Measurements from ENCODE around the gene LTB4R2.

The LTB4R2 gene

GRCh38 chr14:24299255-24300191 lies 10.4 kb upstream of the LTB4R2 start, which contains the start of the genes DHRS1 and NOP9:
TSS of gene DHRS1 (minus strand) at chr14:24299780. CDS start at chr14:24299106, 674 bp downstream.
TSS of gene NOP9 (plus strand) at chr14:24299850. CDS start at chr14:24299955, 105 bp downstream.
- ATAC-seq = peak; percentile 70 to 78

- no peak for ATAC-seq
These were observed 9.5 kb upstream of the LTB4R2 start for GRCh38 chr14:24300326-24300980.

- no peak for ATAC-seq
These were observed 5.9 kb upstream of the LTB4R2 start for GRCh38 chr14:24304019-24304387.

GRCh38 chr14:24307156-24307574 lies 2.8 kb upstream of the LTB4R2 start:
- no peak for ATAC-seq

GRCh38 chr14:24307575-24308341 lies 2.2 kb upstream of the LTB4R2 start, which contains the start of gene CIDEB:
TSS of gene CIDEB (minus strand) at chr14:24307977. CDS start at chr14:24307858, 119 bp downstream.
- peak in 1 of 2 donors; percentile 14 for ATAC-seq

- no peak for ATAC-seq
These were observed 1.4 kb upstream of the LTB4R2 start for GRCh38 chr14:24308342-24309124.

GRCh38 chr14:24310265-24310645 lies 315 bp downstream of the LTB4R2 start:
- ATAC-seq = no peak

GRCh38 chr14:24310646-24311604 lies 985 bp downstream of the LTB4R2 start, which contains the start of gene LTB4R:
TSS of gene LTB4R (plus strand) at chr14:24311502. CDS start at chr14:24315652, 4,150 bp downstream.
- peak; percentile 86 to 88 for ATAC-seq

GRCh38 chr14:24311837-24312615 lies 2.1 kb downstream of the LTB4R2 start:
- ATAC-seq = no peak

GRCh38 chr14:24312736-24313507 lies 3.0 kb downstream of the LTB4R2 start:
- ATAC-seq = no peak

- no peak for ATAC-seq
These were observed 4.0 kb downstream of the LTB4R2 start for GRCh38 chr14:24313913-24314312.

GRCh38 chr14:24314377-24315193 lies 4.6 kb downstream of the LTB4R2 start:
- no peak for ATAC-seq

- ATAC-seq = no peak
These were observed 5.4 kb downstream of the LTB4R2 start for GRCh38 chr14:24315243-24315806.

- ATAC-seq = no peak
These were observed 6.1 kb downstream of the LTB4R2 start for GRCh38 chr14:24315807-24316596.

- ATAC-seq = no peak
These were observed 6.6 kb downstream of the LTB4R2 start for GRCh38 chr14:24316597-24316950.

GRCh38 chr14:24317141-24317928 lies 7.4 kb downstream of the LTB4R2 start:
- no peak for ATAC-seq
